K562 (cell line): Measurements from ENCODE around the gene MAP3K6. TPM values are rescaled to one million over a fixed set of nuclear protein-coding genes. Genes with fewer than 3 reads are reported as not detected.

Source experiments
- ATAC-seq: fragments of 200-7000 bp; cut with Tn5 transposase; 3 replicates; pipeline ENCODE4 v1.9.1; 2020; ENCODE audit warnings: moderate library complexity
- BruUV-seq: library from RNA; stranded (reverse); fragments of 400-500 nt; replicated peaks from 2 replicates; lab custom pipeline; 2021; lab: Mats Ljungman, UMichigan
- CTCF ChIA-PET: fragments of 300-600 bp; formaldehyde crosslinking; extraction: SDS; loops from one replicate; lab custom pipeline; 2021; ENCODE audit warnings: low intra/inter-chr PET ratio; lab: Yijun Ruan, JAX
- POLR2A ChIA-PET: fragments of 300-600, 350-650 bp; sonication (Branson Sonifier 250); formaldehyde crosslinking; extraction: SDS; loops from one replicate; lab custom pipeline; 2021; ENCODE audit warnings: antibody characterized with exemption, inconsistent platforms; lab: Yijun Ruan, JAX
- DNase-seq, 4 experiments: peaks; one replicate each; pipeline versions ENCODE4 v3.0.0 to v3.0.0-alpha.2; 2011 to 2018; ENCODE audit warnings: low spot score in 3 of 4, mixed read lengths in 3 of 4; ENCODE audit errors: extremely low read depth in 1 of 4
- FAIRE-seq: peaks from 2 replicates; lab custom pipeline; 2011; peaks lifted over from hg19 to GRCh38; lab: Jason Lieb, UNC
- H2AFZ ChIP-seq: 2 replicates; pipeline ENCODE4 v1.6.0; 2011; ENCODE audit warnings: low read depth, low read length, control low read depth, inconsistent platforms
- H3K27ac ChIP-seq: fragments of 200-600 bp; 3 replicates; pipeline ENCODE4 v1.8.0; 2011; ENCODE audit warnings: low read depth, mild to moderate bottlenecking, control low read depth, inconsistent platforms, low read length, moderate library complexity, mixed read lengths; ENCODE audit errors: extremely low read depth
- H3K27me3 ChIP-seq, 2 experiments: fragments of 300-600 bp in 1 of 2; 2 replicates in 1 of 2; 3 replicates in 1 of 2; pipeline versions ENCODE4 v1.6.0 to v1.8.0; 2011; ENCODE audit warnings: inconsistent platforms in 2 of 2, low read length in 2 of 2, mild to moderate bottlenecking in 1 of 2, mixed read lengths in 1 of 2, moderate library complexity in 1 of 2; ENCODE audit not compliant: control insufficient read depth in 2 of 2, insufficient read depth in 2 of 2
- H3K36me3 ChIP-seq: fragments of 300-600 bp; 3 replicates; pipeline ENCODE4 v1.8.0; 2011; ENCODE audit warnings: mild to moderate bottlenecking, low read length, inconsistent platforms; ENCODE audit not compliant: control insufficient read depth, insufficient read depth
- H3K4me1 ChIP-seq, 2 experiments: fragments of 200-600 bp in 1 of 2; replicated peaks in 1 of 2; 2 replicates in 1 of 2; 3 replicates in 1 of 2; pipeline versions ENCODE4 v1.5.1 to v1.8.0; 2011; ENCODE audit warnings: inconsistent platforms in 2 of 2, low read length in 2 of 2, mild to moderate bottlenecking in 1 of 2, mixed read lengths in 1 of 2, moderate library complexity in 1 of 2; ENCODE audit not compliant: control insufficient read depth in 2 of 2, insufficient read depth in 2 of 2
- H3K4me2 ChIP-seq: 2 replicates; pipeline ENCODE4 v1.6.1; 2011; ENCODE audit warnings: low read length, control low read depth, inconsistent platforms, mixed read lengths; ENCODE audit not compliant: insufficient read depth
- H3K4me3 ChIP-seq: fragments of 200-600 bp; sonication (generic), shearing (Covaris generic); 2 replicates; pipeline ENCODE4 v1.5.1; 2016; ENCODE audit warnings: control low read depth, inconsistent platforms
- H3K79me2 ChIP-seq: fragments of 200-600 bp; 3 replicates; pipeline ENCODE4 v1.8.0; 2011; ENCODE audit warnings: low read length, inconsistent platforms; ENCODE audit not compliant: control insufficient read depth, insufficient read depth
- H3K9ac ChIP-seq, 2 experiments: 2 replicates each; pipeline versions ENCODE4 v1.6.0 to v1.6.1; 2011; ENCODE audit warnings: low read depth in 2 of 2, low read length in 2 of 2, control low read depth in 1 of 2, inconsistent platforms in 1 of 2, mild to moderate bottlenecking in 1 of 2, mixed read lengths in 1 of 2; ENCODE audit not compliant: insufficient read depth in 1 of 2
- H3K9me1 ChIP-seq: one replicate; pipeline ENCODE4 v1.6.0; 2011; ENCODE audit warnings: inconsistent platforms, mild to moderate bottlenecking, low read length, moderate library complexity; ENCODE audit not compliant: control insufficient read depth, insufficient read depth
- H3K9me3 ChIP-seq: replicated peaks from 2 replicates; pipeline ENCODE4 v1.5.1; 2011; ENCODE audit warnings: low read depth, low read length, inconsistent platforms; ENCODE audit not compliant: control insufficient read depth, insufficient read depth
- H4K20me1 ChIP-seq: replicated peaks from 2 replicates; pipeline ENCODE4 v1.6.1; 2011; ENCODE audit warnings: low read length, inconsistent platforms, mixed read lengths; ENCODE audit not compliant: control insufficient read depth, insufficient read depth
- BRD9 ChIP-seq: fragments of 450-650 bp; IDR thresholded peaks from 2 replicates; pipeline ENCODE4 v1.6.1; 2018; ENCODE audit warnings: low read depth; ENCODE audit not compliant: partially characterized antibody
- NUFIP1 ChIP-seq: fragments of 450-650 bp; IDR thresholded peaks from 2 replicates; pipeline ENCODE4 v1.6.1; 2018; ENCODE audit not compliant: partially characterized antibody
- WGBS: fragments of 100-300 bp; shearing (Covaris generic); methylation state at CpG from one replicate; pipeline ENCODE4 v1.1.6; 2016; ENCODE audit warnings: low coverage, mixed read lengths; ENCODE audit not compliant: insufficient coverage; ENCODE audit errors: missing lambda C conversion rate; 5-methylcytosine and 5-hydroxymethylcytosine counted together
- in situ Hi-C: fragments of 300-500 bp; cut with MboI; formaldehyde crosslinking; loops from 4 replicates; pipeline ENCODE4 v1.15.0; 2018; ENCODE audit warnings: inconsistent platforms, mixed read lengths
- intact Hi-C: fragments of 100-400 bp; cut with micrococcal nuclease; formaldehyde crosslinking; loops from 2 replicates; pipeline ENCODE4 v1.14.2; 2022
- polyA plus RNA-seq, 8 experiments: library from polyadenylated mRNA; depleted of rRNA in 4 of 8; stranded (reverse) in 5 of 8; unstranded in 3 of 8; fragments of >200 nt; fragmentation: Nextera tagmentation in 2 of 8; fragmentation: Illumina TruSeq in 1 of 8; extraction: Ambion mirVana in 2 of 8; extraction: Trizol in 1 of 8; gene quantifications; 2 replicates each; pipeline versions ENCODE4 v1.2.1 to v1.2.3, GENCODE V29; 2011 to 2014; ENCODE audit warnings: inconsistent platforms in 1 of 8, missing spikeins in 1 of 8
- total RNA-seq, 7 experiments: library from RNA; depleted of rRNA in 6 of 7; stranded (reverse); fragments of >200 nt in 6 of 7; fragmentation: Illumina TruSeq in 2 of 7; extraction: Trizol in 2 of 7; gene quantifications; 2 replicates each; pipeline versions ENCODE4 v1.2.1 to v1.2.3, GENCODE V29; 2011 to 2021; ENCODE audit warnings: low replicate concordance in 1 of 7
- TF ChIP-seq, protein P1 (sequence below): sonication (generic); formaldehyde crosslinking; IDR thresholded peaks from 2 replicates; pipeline ENCODE4 v1.9.0; 2022; ENCODE audit warnings: mild to moderate bottlenecking, missing genetic modification reagents
- TF ChIP-seq, protein P2 (sequence below): sonication (generic); formaldehyde crosslinking; IDR thresholded peaks from 2 replicates; pipeline ENCODE4 v1.9.0; 2022; ENCODE audit warnings: mild to moderate bottlenecking, missing genetic modification reagents

MAP3K6 gene
- total and polyA plus RNA-seq, 9 of the 15 experiments (the other 6 are each of a cell fraction or from before 2014, with no cell fraction given), result 0.99 to 21.9 (median 7.0) TPM

DNA sequence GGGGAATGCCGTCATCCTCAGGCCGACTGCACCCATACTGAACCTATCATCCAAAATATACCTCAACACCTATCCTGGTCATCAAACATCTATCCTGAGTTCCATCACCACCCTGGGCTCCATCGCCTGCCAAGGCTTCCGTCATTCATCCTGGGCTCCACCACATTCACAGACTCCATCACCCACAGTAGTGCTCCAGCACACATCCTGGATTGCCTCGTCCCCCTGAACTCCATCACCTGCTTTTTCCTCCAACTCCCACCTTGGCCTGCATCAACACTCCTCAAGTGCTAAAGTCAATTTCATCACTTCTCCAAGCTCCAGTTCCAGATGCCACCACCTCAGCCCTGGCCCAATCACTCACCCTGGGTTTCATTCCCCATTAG, 7.8 kb downstream of the MAP3K6 start:
- Histone ChIP-seq H3K9ac (no peak overlapping the region), H4K20me1 (0 out of 2 replicates have a peak, but pooled peaks cover 10% of the 10 kb centered on the region), H3K4me3 (no peak overlapping the region), H3K4me1 (peaks cover 9 to 51% of the 10 kb centered on the region in 2 experiments), H3K4me2 (no peak overlapping the region), H3K36me3 (peaks cover 12% of the 10 kb centered on the region; the same call in 2 of the 3 replicates), H3K79me2 (no peaks in the 10 kb centered on the region), H3K27me3 (no peaks in the 10 kb centered on the region), H2AFZ (no peak overlapping the region), H3K9me1 (no peaks in the 10 kb centered on the region), H3K9me3 (no peaks in the 10 kb centered on the region), H3K27ac (no peak overlapping the region)
- WGBS, result 78% methylated on average over 5 of the region's 5 CpGs
- no peak for FAIRE-seq
- in situ Hi-C loops (no loop called here), intact Hi-C loops (loop anchor here (5.0 kb wide), 2 partner anchors 33 to 57 kb away; partner anchors contain the start of gene GPR3)
- TF ChIP-seq, protein P1, sequence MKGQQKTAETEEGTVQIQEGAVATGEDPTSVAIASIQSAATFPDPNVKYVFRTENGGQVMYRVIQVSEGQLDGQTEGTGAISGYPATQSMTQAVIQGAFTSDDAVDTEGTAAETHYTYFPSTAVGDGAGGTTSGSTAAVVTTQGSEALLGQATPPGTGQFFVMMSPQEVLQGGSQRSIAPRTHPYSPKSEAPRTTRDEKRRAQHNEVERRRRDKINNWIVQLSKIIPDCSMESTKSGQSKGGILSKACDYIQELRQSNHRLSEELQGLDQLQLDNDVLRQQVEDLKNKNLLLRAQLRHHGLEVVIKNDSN (CRISPR knock-in tag), result peak; percentile 7; the same call in 1 of the 2 replicates
- TF ChIP-seq NUFIP1 (no peak), BRD9 (no peak)
- TF ChIP-seq, protein P2, sequence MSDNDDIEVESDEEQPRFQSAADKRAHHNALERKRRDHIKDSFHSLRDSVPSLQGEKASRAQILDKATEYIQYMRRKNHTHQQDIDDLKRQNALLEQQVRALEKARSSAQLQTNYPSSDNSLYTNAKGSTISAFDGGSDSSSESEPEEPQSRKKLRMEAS, result 0 out of 2 replicates have a peak, but pooled peaks have one; percentile 35
- DNase-seq, result no peak
- BruUV-seq, result no TSS peak
- POLR2A ChIA-PET, result interaction anchor here (1.3 kb wide), 1 partner anchor 36 kb away, joined by 5 read pairs; no protein-coding TSS in a partner anchor
- no peak for ATAC-seq
- CTCF ChIA-PET, result interaction anchor here (0.7 kb wide), 1 partner anchor 30 kb away, joined by 3 read pairs; no protein-coding TSS in a partner anchor
